H1 (cell line): ENCODE data around the gene GRM5. TPM values are rescaled to one million over a fixed set of nuclear protein-coding genes. Genes with fewer than 3 reads are reported as not detected.

Experiments
- CTCF ChIA-PET: fragments of 300-600 bp; sonication (Branson Sonifier 250); formaldehyde crosslinking; loops from one replicate; lab custom pipeline; 2021; ENCODE audit not compliant: partially characterized antibody; lab: Charles Lee
- POLR2A ChIA-PET: fragments of 300-600 bp; sonication (Branson Sonifier 250); formaldehyde crosslinking; loops from one replicate; lab custom pipeline; 2021; ENCODE audit warnings: inconsistent platforms; ENCODE audit not compliant: partially characterized antibody; lab: Charles Lee
- DNase-seq, 2 experiments: peaks; one replicate each; pipeline versions ENCODE4 v3.0.0 to v3.0.0-alpha.2; 2010 to 2022; ENCODE audit warnings: low spot score in 2 of 2, low read depth in 1 of 2, mixed read lengths in 1 of 2
- FAIRE-seq: peaks from 2 replicates; lab custom pipeline; 2011; peaks lifted over from hg19 to GRCh38; lab: Jason Lieb, UNC
- H2AFZ ChIP-seq: 2 replicates; pipeline ENCODE4 v1.8.1; 2012; ENCODE audit warnings: low read length, inconsistent platforms
- H2AK5ac ChIP-seq: 2 replicates; pipeline ENCODE4 v1.6.1; 2013; ENCODE audit warnings: low read depth, low read length
- H2BK120ac ChIP-seq: replicated peaks from 2 replicates; pipeline ENCODE3; 2013; ENCODE audit warnings: low read depth, low read length, inconsistent platforms
- H2BK12ac ChIP-seq: 2 replicates; pipeline ENCODE4 v1.6.1; 2013; ENCODE audit warnings: low read depth, low read length
- H2BK15ac ChIP-seq: 2 replicates; pipeline ENCODE4 v1.6.1; 2013; ENCODE audit warnings: low read length
- H2BK20ac ChIP-seq: 2 replicates; pipeline ENCODE4 v1.6.1; 2013; ENCODE audit warnings: low read length
- H2BK5ac ChIP-seq: 2 replicates; pipeline ENCODE4 v1.6.1; 2013; ENCODE audit warnings: low read depth, low read length
- H3K14ac ChIP-seq: 2 replicates; pipeline ENCODE4 v1.6.1; 2013; ENCODE audit warnings: inconsistent platforms; ENCODE audit not compliant: insufficient read length
- H3K18ac ChIP-seq: 2 replicates; pipeline ENCODE4 v1.6.1; 2013; ENCODE audit warnings: low read length; ENCODE audit errors: extremely low read depth
- H3K23ac ChIP-seq: 2 replicates; pipeline ENCODE4 v1.6.1; 2013; ENCODE audit warnings: inconsistent platforms; ENCODE audit not compliant: insufficient read length
- H3K23me2 ChIP-seq: 2 replicates; pipeline ENCODE4 v1.6.1; 2013; ENCODE audit warnings: low read depth, low read length
- H3K27ac ChIP-seq: 2 replicates; pipeline ENCODE4 v1.6.1; 2011; ENCODE audit warnings: low read depth, low read length, inconsistent platforms
- H3K27me3 ChIP-seq, 4 experiments: replicated peaks in 1 of 4; 1 replicate in 1 of 4; 2 replicates in 3 of 4; pipeline versions ENCODE4 v1.6.1 to v1.8.1; 2011 to 2013; ENCODE audit warnings: low read length in 3 of 4, mild to moderate bottlenecking in 3 of 4, inconsistent platforms in 2 of 4, mixed read lengths in 2 of 4, moderate library complexity in 1 of 4; ENCODE audit not compliant: control insufficient read depth in 3 of 4, insufficient read depth in 3 of 4; ENCODE audit errors: extremely low read depth in 1 of 4
- H3K36me3 ChIP-seq, 4 experiments: 2 replicates each; pipeline versions ENCODE4 v1.6.1 to v1.8.1; 2011 to 2013; ENCODE audit warnings: mild to moderate bottlenecking in 4 of 4, low read length in 3 of 4, moderate library complexity in 2 of 4, control low read depth in 1 of 4, inconsistent platforms in 1 of 4; ENCODE audit not compliant: insufficient read depth in 4 of 4, control insufficient read depth in 2 of 4
- H3K4ac ChIP-seq: replicated peaks from 2 replicates; pipeline ENCODE3; 2013; ENCODE audit warnings: low read length, low read depth, mixed read lengths, inconsistent platforms; ENCODE audit not compliant: insufficient read length
- H3K4me1 ChIP-seq, 4 experiments: replicated peaks in 1 of 4; 1 replicate in 1 of 4; 2 replicates in 3 of 4; pipeline versions ENCODE4 v1.6.1 to v1.8.1; 2011 to 2013; ENCODE audit warnings: low read length in 3 of 4, inconsistent platforms in 2 of 4, mixed read lengths in 1 of 4; ENCODE audit not compliant: insufficient read depth in 4 of 4, control insufficient read depth in 3 of 4
- H3K4me2 ChIP-seq, 2 experiments: 2 replicates each; pipeline versions ENCODE4 v1.6.1 to v1.8.1; 2011 to 2013; ENCODE audit warnings: low read depth in 2 of 2, low read length in 2 of 2, control low read depth in 1 of 2, inconsistent platforms in 1 of 2, mild to moderate bottlenecking in 1 of 2; ENCODE audit not compliant: insufficient read depth in 1 of 2
- H3K4me3 ChIP-seq, 4 experiments: fragments of 200-600, 300-600 bp in 1 of 4; sonication (generic), shearing (Covaris generic), sonication (Bioruptor Twin) in 1 of 4; 2 replicates each; pipeline versions ENCODE4 v1.5.1 to v1.8.1; 2011 to 2016; ENCODE audit warnings: low read length in 4 of 4, low read depth in 3 of 4, control low read depth in 2 of 4, inconsistent platforms in 2 of 4, mild to moderate bottlenecking in 2 of 4, mixed read lengths in 1 of 4, moderate library complexity in 1 of 4; ENCODE audit not compliant: insufficient read depth in 2 of 4; ENCODE audit errors: extremely low read depth in 1 of 4
- H3K56ac ChIP-seq: replicated peaks from 2 replicates; pipeline ENCODE3; 2013; ENCODE audit warnings: low read depth, mild to moderate bottlenecking, mixed read lengths, low read length, inconsistent platforms; ENCODE audit not compliant: insufficient read length
- H3K79me1 ChIP-seq: 2 replicates; pipeline ENCODE4 v1.6.1; 2013; ENCODE audit warnings: low read depth, low read length, control low read depth
- H3K79me2 ChIP-seq, 2 experiments: 2 replicates each; pipeline versions ENCODE4 v1.6.1 to v1.8.1; 2012 to 2013; ENCODE audit warnings: low read length in 2 of 2, mild to moderate bottlenecking in 2 of 2, inconsistent platforms in 1 of 2; ENCODE audit not compliant: insufficient read depth in 2 of 2, control insufficient read depth in 1 of 2
- H3K9ac ChIP-seq, 4 experiments: replicated peaks in 1 of 4; 1 replicate in 1 of 4; 2 replicates in 3 of 4; pipeline versions ENCODE4 v1.6.1 to v1.8.1; 2011 to 2013; ENCODE audit warnings: low read depth in 3 of 4, low read length in 3 of 4, control low read depth in 2 of 4, mild to moderate bottlenecking in 2 of 4, moderate library complexity in 2 of 4, inconsistent platforms in 1 of 4; ENCODE audit errors: extremely low read depth in 1 of 4
- H3K9me3 ChIP-seq, 2 experiments: 2 replicates each; pipeline versions ENCODE4 v1.6.1 to v1.8.1; 2012 to 2013; ENCODE audit warnings: mild to moderate bottlenecking in 2 of 2, moderate library complexity in 2 of 2, control low read depth in 1 of 2, inconsistent platforms in 1 of 2, low read depth in 1 of 2, low read length in 1 of 2, mixed read lengths in 1 of 2; ENCODE audit not compliant: insufficient read depth in 2 of 2
- H4K20me1 ChIP-seq, 2 experiments: replicated peaks in 1 of 2; 2 replicates each; pipeline versions ENCODE3 to v1.8.1; 2011 to 2013; ENCODE audit warnings: inconsistent platforms in 2 of 2, low read length in 2 of 2, mild to moderate bottlenecking in 1 of 2; ENCODE audit not compliant: insufficient read depth in 2 of 2, control insufficient read depth in 1 of 2
- H4K5ac ChIP-seq: 2 replicates; pipeline ENCODE4 v1.6.1; 2013; ENCODE audit warnings: low read length, low read depth, mixed read lengths, inconsistent platforms; ENCODE audit not compliant: insufficient read length
- H4K8ac ChIP-seq: 2 replicates; pipeline ENCODE4 v1.8.0; 2013; ENCODE audit warnings: mild to moderate bottlenecking, moderate library complexity, low read length, inconsistent platforms; ENCODE audit not compliant: insufficient read depth; ENCODE audit errors: extremely low read depth
- H4K91ac ChIP-seq: replicated peaks from 2 replicates; pipeline ENCODE3; 2013; ENCODE audit warnings: low read length, mixed read lengths, inconsistent platforms; ENCODE audit not compliant: insufficient read length
- ASH2L ChIP-seq: fragments of 200-600, 300-600 bp; sonication (generic); IDR thresholded peaks from one replicate; pipeline ENCODE4 v1.7.1; 2017; ENCODE audit warnings: low read length
- ATF3 ChIP-seq: IDR thresholded peaks from 2 replicates; pipeline ENCODE4 v1.6.1; 2011; ENCODE audit warnings: low read depth, mild to moderate bottlenecking, low read length; ENCODE audit not compliant: insufficient read depth
- BACH1 ChIP-seq: IDR thresholded peaks from 2 replicates; pipeline ENCODE4 v1.6.1; 2012; ENCODE audit warnings: low read length, improper control_type of control experiment
- CHD1 ChIP-seq: IDR thresholded peaks from 2 replicates; pipeline ENCODE4 v1.6.1; 2012; ENCODE audit warnings: low read depth, low read length, improper control_type of control experiment
- E2F6 ChIP-seq: IDR thresholded peaks from 2 replicates; pipeline ENCODE4 v1.6.1; 2012; ENCODE audit warnings: inconsistent platforms
- GABPA ChIP-seq: IDR thresholded peaks from 2 replicates; pipeline ENCODE4 v1.6.1; 2011; ENCODE audit warnings: mild to moderate bottlenecking, low read length, moderate library complexity, borderline replicate concordance; ENCODE audit not compliant: insufficient read depth
- HDAC2 ChIP-seq, 2 experiments: fragments of 300-600 bp in 1 of 2; sonication (generic) in 1 of 2; IDR thresholded peaks; 2 replicates each; pipeline ENCODE4 v1.6.1; 2011 to 2012; ENCODE audit warnings: low read depth in 2 of 2, low read length in 2 of 2, mild to moderate bottlenecking in 2 of 2, moderate library complexity in 2 of 2, borderline replicate concordance in 1 of 2, inconsistent platforms in 1 of 2
- HDAC6 ChIP-seq: IDR thresholded peaks from one replicate; pipeline ENCODE4 v1.7.1; 2012; ENCODE audit warnings: low read depth, mild to moderate bottlenecking, inconsistent platforms, low read length, moderate library complexity
- JUN ChIP-seq: IDR thresholded peaks from 2 replicates; pipeline ENCODE4 v1.6.1; 2011; ENCODE audit warnings: low read depth, mild to moderate bottlenecking, improper control_type of control experiment, low read length
- NRF1 ChIP-seq: IDR thresholded peaks from 2 replicates; pipeline ENCODE4 v1.6.1; 2011; ENCODE audit warnings: mild to moderate bottlenecking, low read depth, low read length, improper control_type of control experiment
- SRF ChIP-seq: IDR thresholded peaks from 2 replicates; pipeline ENCODE4 v1.6.1; 2011; ENCODE audit warnings: mild to moderate bottlenecking, low read depth, low read length, moderate library complexity
- TAF7 ChIP-seq: optimal IDR thresholded peaks from 2 replicates; pipeline ENCODE3; 2011; ENCODE audit warnings: low read depth, mild to moderate bottlenecking, inconsistent platforms, low read length, moderate library complexity, borderline replicate concordance
- TEAD4 ChIP-seq: IDR thresholded peaks from 2 replicates; pipeline ENCODE4 v1.6.1; 2012; ENCODE audit warnings: low read depth, low read length, inconsistent platforms, mixed read lengths
- WGBS, 2 experiments: shearing (Covaris generic) in 1 of 2; methylation state at CpG; one replicate each; pipeline versions ENCODE4 v1.1.6 to v1.1.7; 2013 to 2015; ENCODE audit warnings: low lambda C conversion rate in 2 of 2, mixed read lengths in 2 of 2, inconsistent platforms in 1 of 2, low coverage in 1 of 2, missing lambda C conversion rate in 1 of 2; ENCODE audit not compliant: insufficient replicate concordance in 2 of 2, insufficient coverage in 1 of 2, insufficient read length in 1 of 2; ENCODE audit errors: extremely low coverage in 1 of 2, missing lambda C conversion rate in 1 of 2; 5-methylcytosine and 5-hydroxymethylcytosine counted together
- polyA plus RNA-seq, 7 experiments: library from polyadenylated mRNA; depleted of rRNA in 3 of 7; stranded (reverse) in 5 of 7; unstranded in 2 of 7; fragments of >200 nt in 5 of 7; fragments of 200-250 nt in 2 of 7; gene quantifications; 1 replicate in 5 of 7; 2 replicates in 1 of 7; 4 replicates in 1 of 7; pipeline versions ENCODE4 v1.2.1 to v1.2.3, GENCODE V29; 2011 to 2013; ENCODE audit warnings: missing spikeins in 2 of 7, mixed read lengths in 2 of 7
- total RNA-seq: library from RNA; stranded (reverse); fragmentation: NEBNext Ultra II Directional; extraction: Animal tissue kit (Norgen Biotek cat#: 25700); gene quantifications from 2 replicates; pipeline ENCODE4 v1.2.1, GENCODE V29; 2021

The GRM5 gene
- total and polyA plus RNA-seq, 2 of the 8 experiments (the other 6 are each of a cell fraction or from before 2014, with no cell fraction given) = 0.15 to 0.43 TPM

- no peak overlapping the region for H3K56ac ChIP-seq
- DNase-seq (no peak), FAIRE-seq (no peak)
- no peak overlapping the region for H3K27ac ChIP-seq
- H3K14ac ChIP-seq = no peak overlapping the region
- no peak overlapping the region for H3K23ac ChIP-seq
- no peak overlapping the region for H4K8ac ChIP-seq
- no peak overlapping the region for H2AK5ac ChIP-seq
- no peak overlapping the region for H3K4me3 ChIP-seq
- no peaks in the 10 kb centered on the region for H3K79me2 ChIP-seq
- H3K18ac ChIP-seq = no peak overlapping the region
- no peaks in the 10 kb centered on the region for H3K79me1 ChIP-seq
- H4K20me1 ChIP-seq = no peaks in the 10 kb centered on the region
- no peak overlapping the region for H2BK20ac ChIP-seq
- no peak overlapping the region for H2BK120ac ChIP-seq
- no peak overlapping the region for H4K5ac ChIP-seq
- H3K23me2 ChIP-seq = no peaks in the 10 kb centered on the region
- H2BK12ac ChIP-seq = no peak overlapping the region
- no peak overlapping the region for H3K4ac ChIP-seq
- H4K91ac ChIP-seq = no peak overlapping the region
- no peaks in the 10 kb centered on the region for H3K9me3 ChIP-seq
- peaks cover 0 to 2% (median 0%) of the 10 kb centered on the region in 4 experiments; a peak in 1 of 7 replicates for H3K4me1 ChIP-seq
- no peaks in the 10 kb centered on the region for H3K36me3 ChIP-seq
- H3K27me3 ChIP-seq = no peaks in the 10 kb centered on the region
- H2AFZ ChIP-seq = no peak overlapping the region
- ChIA-PET CTCF (interaction anchor here (0.5 kb wide), 1 partner anchor 957 kb away, joined by 3 read pairs; no protein-coding TSS in a partner anchor), POLR2A (no interaction called here)
- no peak overlapping the region for H3K4me2 ChIP-seq
- no peak overlapping the region for H3K9ac ChIP-seq
- no peak overlapping the region for H2BK15ac ChIP-seq
- no peak overlapping the region for H2BK5ac ChIP-seq
- WGBS, 2 experiments = 93% methylated on average over 2 of the region's 2 CpGs; no CpG with 5 or more reads in 1 of the 2 experiments
- TF ChIP-seq ASH2L (no peak), BACH1 (no peak), HDAC2 (IDR thresholded peaks at IDR 0.05; ENCODE audit: borderline replicate concordance in 1 of 2, low read depth in 2 of 2, low read length in 2 of 2) (no peak), TEAD4 (no peak), ATF3 (no peak), NRF1 (no peak), CHD1 (no peak), TAF7 (no peak), HDAC6 (no peak), SRF (no peak), E2F6 (no peak), JUN (no peak), GABPA (no peak)
Observed at GRCh38 chr11:88555829-88556202, 510.0 kb downstream of the GRM5 start.
